Upper lobe of right lung (tissue), 1 donor: ENCODE measurements around the gene PLEKHN1. TPM values are rescaled to one million over a fixed set of nuclear protein-coding genes. Genes with fewer than 3 reads are reported as not detected.

Experiments
- ATAC-seq: fragments of 200-7000 bp; cut with Tn5 transposase; one replicate; pipeline ENCODE4 v1.9.1; 2020; ENCODE audit warnings: mild to moderate bottlenecking, moderate library complexity
- DNase-seq: peaks from one replicate; pipeline ENCODE4 v3.0.0-alpha.2; 2020
- H3K27ac ChIP-seq: fragments of 200-600 bp; one replicate; pipeline ENCODE4 v1.8.0; 2022
- H3K27me3 ChIP-seq: fragments of 200-600 bp; one replicate; pipeline ENCODE4 v1.8.0; 2022; ENCODE audit warnings: mild to moderate bottlenecking
- H3K36me3 ChIP-seq: fragments of 200-600 bp; one replicate; pipeline ENCODE4 v1.8.0; 2022
- H3K4me1 ChIP-seq: fragments of 200-600 bp; one replicate; pipeline ENCODE4 v1.8.0; 2022
- H3K4me3 ChIP-seq: fragments of 200-600 bp; one replicate; pipeline ENCODE4 v1.8.0; 2022; ENCODE audit warnings: mild to moderate bottlenecking
- H3K9me3 ChIP-seq: fragments of 200-600 bp; one replicate; pipeline ENCODE4 v1.8.0; 2022
- CTCF ChIP-seq: fragments of 200-600 bp; IDR thresholded peaks from one replicate; pipeline ENCODE4 v1.8.0; 2022; ENCODE audit warnings: antibody characterized with exemption
- intact Hi-C: fragments of 100-400 bp; cut with DNase I; formaldehyde crosslinking; loops from one replicate; pipeline ENCODE4 v1.11.0; 2022
- total RNA-seq: library from RNA; stranded (reverse); fragmentation: NEBNext Ultra II Directional; extraction: Animal tissue kit (Norgen Biotek cat#: 25700); gene quantifications from one replicate; pipeline ENCODE4 v1.2.1, GENCODE V29; 2021
- donor health status: DM: no; HTN: yes; CAD: no; lungs with severe emphysema.

Gene PLEKHN1
- total RNA-seq, 1 donor from 2014 or later = 2.1 TPM

- intact Hi-C loops = loop anchor here (10.0 kb wide), 1 partner anchor 60 kb away; no protein-coding TSS in a partner anchor
- no peak overlapping the region for H3K4me3 ChIP-seq
- no peak for TF ChIP-seq CTCF
- H3K4me1 ChIP-seq = peaks cover 17% of the 10 kb centered on the region
- H3K36me3 ChIP-seq = no peaks in the 10 kb centered on the region
- ATAC-seq (no peak), DNase-seq (no peak)
- H3K9me3 ChIP-seq = no peaks in the 10 kb centered on the region
- H3K27ac ChIP-seq = no peak overlapping the region
- H3K27me3 ChIP-seq = no peaks in the 10 kb centered on the region
Observed at GRCh38 chr1:964691-965525, 1.4 kb upstream of the PLEKHN1 start.

GRCh38 chr1:965526-966134, 652 bp upstream of the PLEKHN1 start:
- DNase-seq (no peak), ATAC-seq (no peak)
- H3K27ac ChIP-seq = no peak overlapping the region
- H3K27me3 ChIP-seq = peaks cover 7% of the 10 kb centered on the region
- peaks cover 17% of the 10 kb centered on the region for H3K4me1 ChIP-seq
- intact Hi-C loops = loop anchor here (10.0 kb wide), 1 partner anchor 61 kb away; no protein-coding TSS in a partner anchor
- no peak for TF ChIP-seq CTCF
- H3K36me3 ChIP-seq = no peaks in the 10 kb centered on the region
- no peak overlapping the region for H3K4me3 ChIP-seq
- no peaks in the 10 kb centered on the region for H3K9me3 ChIP-seq

- TF ChIP-seq CTCF = no peak
- H3K27me3 ChIP-seq = peaks cover 18% of the 10 kb centered on the region
- H3K9me3 ChIP-seq = no peaks in the 10 kb centered on the region
- peak overlapping the region; percentile 83 for H3K4me3 ChIP-seq
- intact Hi-C loops = loop anchor here (10.0 kb wide), 1 partner anchor 62 kb away; no protein-coding TSS in a partner anchor
- ATAC-seq (peak; percentile 82), DNase-seq (peak; percentile 89)
- peaks cover 12% of the 10 kb centered on the region for H3K4me1 ChIP-seq
- H3K27ac ChIP-seq = peak overlapping the region; percentile 78
- no peaks in the 10 kb centered on the region for H3K36me3 ChIP-seq
Observed at GRCh38 chr1:966704-967300, 520 bp downstream of the PLEKHN1 start.

- intact Hi-C loops = loop anchor here (10.0 kb wide), 1 partner anchor 63 kb away; no protein-coding TSS in a partner anchor
Observed at GRCh38 chr1:967466-968343, 1.4 kb downstream of the PLEKHN1 start.

More at GRCh38 chr1:967466-968343, 1.4 kb downstream of the PLEKHN1 start:
- peaks cover 12% of the 10 kb centered on the region for H3K4me1 ChIP-seq
- no peak for TF ChIP-seq CTCF
- no peak overlapping the region for H3K27ac ChIP-seq
- no peaks in the 10 kb centered on the region for H3K36me3 ChIP-seq
- peaks cover 27% of the 10 kb centered on the region for H3K27me3 ChIP-seq
- DNase-seq (no peak), ATAC-seq (no peak)
- peak overlapping the region; percentile 83 for H3K4me3 ChIP-seq
- H3K9me3 ChIP-seq = no peaks in the 10 kb centered on the region
